Mucosa of descending colon (tissue), 3 donors: Measurements from ENCODE around the gene LCP2. TPM values are rescaled to one million over a fixed set of nuclear protein-coding genes. Genes with fewer than 3 reads are reported as not detected.

Experiments used
- ATAC-seq: fragments of 200-7000 bp; cut with Tn5 transposase; one replicate; pipeline ENCODE4 v1.9.1; 2020; ENCODE audit warnings: mild to moderate bottlenecking, moderate library complexity
- DNase-seq, 3 donors: peaks; one replicate each; pipeline ENCODE4 v3.0.0-alpha.2; 2020
- H3K36me3 ChIP-seq: fragments of 200-600 bp; one replicate; pipeline ENCODE4 v1.8.0; 2021; ENCODE audit warnings: low read depth, mild to moderate bottlenecking
- H3K4me1 ChIP-seq: fragments of 200-600 bp; one replicate; pipeline ENCODE4 v1.8.0; 2021; ENCODE audit warnings: low read depth, mild to moderate bottlenecking
- H3K4me3 ChIP-seq: fragments of 200-600 bp; one replicate; pipeline ENCODE4 v1.8.0; 2021; ENCODE audit warnings: mild to moderate bottlenecking
- H3K9me3 ChIP-seq: fragments of 200-600 bp; one replicate; pipeline ENCODE4 v1.8.0; 2021; ENCODE audit warnings: mild to moderate bottlenecking
- intact Hi-C, 2 donors: fragments of 100-400 bp; cut with DNase I in 1 of 2; cut with micrococcal nuclease in 1 of 2; formaldehyde crosslinking; loops; one replicate each; pipeline versions ENCODE4 v1.11.0 to v1.11.1; 2022; cut with DNase I, micrococcal nuclease
- total RNA-seq, 3 donors: library from RNA; stranded (reverse); fragmentation: NEBNext Ultra II Directional in 2 of 3; extraction: Animal tissue kit (Norgen Biotek cat#: 25700) in 2 of 3; gene quantifications; one replicate each; pipeline versions ENCODE4 v1.2.1 to v1.2.4, GENCODE V29; 2021 to 2023
- TF ChIP-seq, protein P1 (sequence below): fragments of 200-600 bp; IDR thresholded peaks from one replicate; pipeline ENCODE4 v1.8.0; 2022; ENCODE audit warnings: antibody characterized with exemption, mild to moderate bottlenecking
- donor health status: DM: no; HTN: no; CAD: no; lungs with moderate emphysema.
- donor health status: DM: no; HTN: no; CAD: no.
- donor health status: DM: no; HTN: yes; CAD: no.

Gene LCP2
- total RNA-seq, 3 donors from 2014 or later, result 13.5 to 24.5 (median 22.9) TPM

GRCh38 chr5:170341545-170341944 is 44.0 kb upstream of the LCP2 start:
- ATAC-seq (no peak), DNase-seq (no peak)
- Histone ChIP-seq H3K4me1 (no peaks in the 10 kb centered on the region), H3K4me3 (no peak overlapping the region), H3K9me3 (no peaks in the 10 kb centered on the region), H3K36me3 (no peaks in the 10 kb centered on the region)
- TF ChIP-seq, protein P1, sequence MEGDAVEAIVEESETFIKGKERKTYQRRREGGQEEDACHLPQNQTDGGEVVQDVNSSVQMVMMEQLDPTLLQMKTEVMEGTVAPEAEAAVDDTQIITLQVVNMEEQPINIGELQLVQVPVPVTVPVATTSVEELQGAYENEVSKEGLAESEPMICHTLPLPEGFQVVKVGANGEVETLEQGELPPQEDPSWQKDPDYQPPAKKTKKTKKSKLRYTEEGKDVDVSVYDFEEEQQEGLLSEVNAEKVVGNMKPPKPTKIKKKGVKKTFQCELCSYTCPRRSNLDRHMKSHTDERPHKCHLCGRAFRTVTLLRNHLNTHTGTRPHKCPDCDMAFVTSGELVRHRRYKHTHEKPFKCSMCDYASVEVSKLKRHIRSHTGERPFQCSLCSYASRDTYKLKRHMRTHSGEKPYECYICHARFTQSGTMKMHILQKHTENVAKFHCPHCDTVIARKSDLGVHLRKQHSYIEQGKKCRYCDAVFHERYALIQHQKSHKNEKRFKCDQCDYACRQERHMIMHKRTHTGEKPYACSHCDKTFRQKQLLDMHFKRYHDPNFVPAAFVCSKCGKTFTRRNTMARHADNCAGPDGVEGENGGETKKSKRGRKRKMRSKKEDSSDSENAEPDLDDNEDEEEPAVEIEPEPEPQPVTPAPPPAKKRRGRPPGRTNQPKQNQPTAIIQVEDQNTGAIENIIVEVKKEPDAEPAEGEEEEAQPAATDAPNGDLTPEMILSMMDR, result no peak
- intact Hi-C loops, result no loop called here

- TF ChIP-seq, protein P1, result no peak
- intact Hi-C loops, result loop anchor here in 1 of 2 donors (10.0 kb wide), 1 partner anchor 65 kb away; no protein-coding TSS in a partner anchor
Measured at GRCh38 chr5:170339780-170340167, 42.2 kb upstream of the LCP2 start.

GRCh38 chr5:170338933-170339779 is 41.6 kb upstream of the LCP2 start:
- ATAC-seq (peak; percentile 75), DNase-seq (peak in 2 of 3 donors; percentile 38 to 57)
- intact Hi-C loops, result loop anchor here in 1 of 2 donors (10.0 kb wide), 1 partner anchor 64 kb away; no protein-coding TSS in a partner anchor
- no peak overlapping the region for H3K4me3 ChIP-seq
- no peaks in the 10 kb centered on the region for H3K36me3 ChIP-seq
- TF ChIP-seq, protein P1, result no peak
- H3K4me1 ChIP-seq, result no peaks in the 10 kb centered on the region
- H3K9me3 ChIP-seq, result no peaks in the 10 kb centered on the region

More at GRCh38 chr5:170339780-170340167, 42.2 kb upstream of the LCP2 start:
- Histone ChIP-seq H3K4me1 (no peaks in the 10 kb centered on the region), H3K9me3 (no peaks in the 10 kb centered on the region), H3K4me3 (no peak overlapping the region), H3K36me3 (no peaks in the 10 kb centered on the region)
- DNase-seq (no peak), ATAC-seq (no peak)

DNA sequence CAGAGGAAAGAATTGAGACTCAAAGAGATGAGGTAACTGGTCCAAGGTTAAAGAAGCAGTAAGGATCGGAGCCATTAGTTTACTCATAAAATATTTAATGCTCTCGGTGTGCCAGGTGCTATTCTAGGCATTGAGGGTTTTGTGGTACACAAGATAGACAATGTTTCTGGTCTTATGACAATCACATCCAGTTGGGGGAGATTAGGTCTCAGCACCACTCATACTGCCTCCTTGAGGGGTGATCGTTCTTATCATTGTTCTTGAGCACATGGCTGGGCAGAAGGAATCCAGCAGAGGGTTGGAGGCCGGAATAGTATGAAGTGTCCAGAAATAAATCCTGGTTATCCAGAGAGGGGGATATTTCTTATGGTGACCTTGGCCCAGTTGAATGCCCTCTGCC is 40.7 kb upstream of the LCP2 start:
- Histone ChIP-seq H3K9me3 (no peaks in the 10 kb centered on the region), H3K4me1 (no peaks in the 10 kb centered on the region), H3K4me3 (no peak overlapping the region), H3K36me3 (no peaks in the 10 kb centered on the region)
- no peak for ATAC-seq
- DNase-seq, result no peak
- TF ChIP-seq, protein P1, result no peak
- intact Hi-C loops, result loop anchor here in 1 of 2 donors (10.0 kb wide), 1 partner anchor 63 kb away; no protein-coding TSS in a partner anchor

DNA sequence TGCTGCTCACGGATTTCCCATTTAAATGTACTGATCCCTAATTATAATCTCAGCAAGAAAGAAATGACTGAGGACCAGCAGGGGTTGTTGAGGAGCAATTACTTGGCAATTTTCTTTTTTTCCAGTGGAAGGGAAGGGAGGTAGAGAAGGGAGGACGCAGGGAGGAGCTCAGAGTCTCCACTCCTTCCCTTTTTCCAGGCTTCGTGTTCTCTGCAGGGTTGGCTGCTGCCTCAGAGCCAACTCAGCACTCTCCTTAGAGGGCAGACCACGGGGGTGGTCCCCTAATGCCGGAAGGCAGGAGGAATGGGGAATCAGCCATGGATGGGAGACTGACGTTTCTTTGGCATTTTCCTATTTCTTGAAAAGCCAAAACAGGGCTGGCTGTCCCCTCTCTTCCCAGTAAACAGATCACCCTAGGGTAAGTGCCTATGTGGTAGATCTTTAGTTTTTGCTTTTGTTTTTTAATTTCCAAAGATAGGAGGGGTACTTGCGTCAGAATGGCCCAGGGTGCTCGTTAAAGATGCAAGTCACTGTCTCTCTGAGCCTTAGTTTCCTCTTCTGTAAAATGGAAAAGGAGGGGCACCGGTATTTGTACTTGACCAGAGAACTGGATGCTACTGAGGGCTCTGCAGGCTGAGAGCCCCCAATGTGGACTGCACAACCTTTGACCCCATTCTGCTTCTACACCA is 39.6 kb upstream of the LCP2 start:
- no peaks in the 10 kb centered on the region for H3K9me3 ChIP-seq
- no peak for DNase-seq
- no peak overlapping the region for H3K4me3 ChIP-seq
- no peak for ATAC-seq
- no peaks in the 10 kb centered on the region for H3K4me1 ChIP-seq
- intact Hi-C loops, result loop anchor here in 1 of 2 donors (10.0 kb wide), 1 partner anchor 62 kb away; no protein-coding TSS in a partner anchor
- no peaks in the 10 kb centered on the region for H3K36me3 ChIP-seq
- TF ChIP-seq, protein P1, result no peak
